ENCODE measurements around the gene HBD.

The HBD gene

GRCh38 chr11:5276697-5277096, 42.4 kb upstream of the HBD start:
- Histone ChIP-seq H3K79me2 (ENCODE audit: insufficient read depth, low read depth) (no peaks in the 10 kb centered on the region), H3K36me3 (ENCODE audit: insufficient read depth) (no peaks in the 10 kb centered on the region), H3K4me3 (IDR thresholded peaks at IDR 0.05; ENCODE audit: insufficient read depth, low read depth, low read length) (no peak overlapping the region), H3K27me3 (ENCODE audit: insufficient read depth, low read depth) (no peaks in the 10 kb centered on the region), H4K20me1 (ENCODE audit: insufficient read depth) (no peaks in the 10 kb centered on the region), H3K9ac (no peak overlapping the region), H3K4me2 (no peak overlapping the region), H3K4me1 (ENCODE audit: low read depth, poor library complexity, severe bottlenecking) (peaks cover 14% of the 10 kb centered on the region), H2AFZ (ENCODE audit: low read depth) (no peak overlapping the region), H3K27ac (no peak overlapping the region)
- TF ChIP-seq, protein P1, sequence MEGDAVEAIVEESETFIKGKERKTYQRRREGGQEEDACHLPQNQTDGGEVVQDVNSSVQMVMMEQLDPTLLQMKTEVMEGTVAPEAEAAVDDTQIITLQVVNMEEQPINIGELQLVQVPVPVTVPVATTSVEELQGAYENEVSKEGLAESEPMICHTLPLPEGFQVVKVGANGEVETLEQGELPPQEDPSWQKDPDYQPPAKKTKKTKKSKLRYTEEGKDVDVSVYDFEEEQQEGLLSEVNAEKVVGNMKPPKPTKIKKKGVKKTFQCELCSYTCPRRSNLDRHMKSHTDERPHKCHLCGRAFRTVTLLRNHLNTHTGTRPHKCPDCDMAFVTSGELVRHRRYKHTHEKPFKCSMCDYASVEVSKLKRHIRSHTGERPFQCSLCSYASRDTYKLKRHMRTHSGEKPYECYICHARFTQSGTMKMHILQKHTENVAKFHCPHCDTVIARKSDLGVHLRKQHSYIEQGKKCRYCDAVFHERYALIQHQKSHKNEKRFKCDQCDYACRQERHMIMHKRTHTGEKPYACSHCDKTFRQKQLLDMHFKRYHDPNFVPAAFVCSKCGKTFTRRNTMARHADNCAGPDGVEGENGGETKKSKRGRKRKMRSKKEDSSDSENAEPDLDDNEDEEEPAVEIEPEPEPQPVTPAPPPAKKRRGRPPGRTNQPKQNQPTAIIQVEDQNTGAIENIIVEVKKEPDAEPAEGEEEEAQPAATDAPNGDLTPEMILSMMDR (conservative IDR thresholded peaks at IDR 0.05; ENCODE audit: low read depth, low read length), result no peak

DNA sequence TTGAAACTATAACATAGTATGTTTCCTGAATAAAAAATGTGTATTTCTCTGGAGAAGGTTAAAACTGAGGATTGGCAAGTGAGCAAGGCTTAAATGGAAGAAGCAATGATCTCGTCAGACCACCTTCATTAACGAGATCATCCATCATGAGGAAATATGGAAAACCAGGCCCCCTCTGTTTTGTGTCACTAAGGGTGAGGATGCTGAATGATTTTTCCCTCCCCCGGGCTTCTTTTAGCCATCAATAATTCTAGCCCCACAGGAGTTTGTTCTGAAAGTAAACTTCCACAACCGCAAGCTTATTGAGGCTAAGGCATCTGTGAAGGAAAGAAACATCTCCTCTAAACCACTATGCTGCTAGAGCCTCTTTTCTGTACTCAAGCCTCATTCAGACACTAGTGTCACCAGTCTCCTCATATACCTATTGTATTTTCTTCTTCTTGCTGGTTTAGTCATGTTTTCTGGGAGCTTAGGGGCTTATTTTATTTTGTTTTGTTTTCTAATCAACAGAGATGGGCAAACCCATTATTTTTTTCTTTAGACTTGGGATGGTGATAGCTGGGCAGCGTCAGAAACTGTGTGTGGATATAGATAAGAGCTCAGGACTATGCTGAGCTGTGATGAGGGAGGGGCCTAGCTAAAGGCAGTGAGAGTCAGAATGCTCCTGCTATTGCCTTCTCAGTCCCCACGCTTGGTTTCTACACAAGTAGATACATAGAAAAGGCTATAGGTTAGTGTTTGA, 41.3 kb upstream of the HBD start:
- peaks cover 7% of the 10 kb centered on the region for H3K4me1 ChIP-seq (ENCODE audit: low read depth, poor library complexity, severe bottlenecking)
- H3K79me2 ChIP-seq (ENCODE audit: insufficient read depth, low read depth), result no peaks in the 10 kb centered on the region
- no peak overlapping the region for H3K9ac ChIP-seq
- no peaks in the 10 kb centered on the region for H3K36me3 ChIP-seq (ENCODE audit: insufficient read depth)
- no peak overlapping the region for H3K27ac ChIP-seq
- TF ChIP-seq, protein P1 (conservative IDR thresholded peaks at IDR 0.05; ENCODE audit: low read depth, low read length), result no peak
- no peak overlapping the region for H3K4me3 ChIP-seq (IDR thresholded peaks at IDR 0.05; ENCODE audit: insufficient read depth, low read depth, low read length)
- H3K4me2 ChIP-seq, result no peak overlapping the region
- H2AFZ ChIP-seq (ENCODE audit: low read depth), result no peak overlapping the region
- H4K20me1 ChIP-seq (ENCODE audit: insufficient read depth), result no peaks in the 10 kb centered on the region
- no peaks in the 10 kb centered on the region for H3K27me3 ChIP-seq (ENCODE audit: insufficient read depth, low read depth)

DNA sequence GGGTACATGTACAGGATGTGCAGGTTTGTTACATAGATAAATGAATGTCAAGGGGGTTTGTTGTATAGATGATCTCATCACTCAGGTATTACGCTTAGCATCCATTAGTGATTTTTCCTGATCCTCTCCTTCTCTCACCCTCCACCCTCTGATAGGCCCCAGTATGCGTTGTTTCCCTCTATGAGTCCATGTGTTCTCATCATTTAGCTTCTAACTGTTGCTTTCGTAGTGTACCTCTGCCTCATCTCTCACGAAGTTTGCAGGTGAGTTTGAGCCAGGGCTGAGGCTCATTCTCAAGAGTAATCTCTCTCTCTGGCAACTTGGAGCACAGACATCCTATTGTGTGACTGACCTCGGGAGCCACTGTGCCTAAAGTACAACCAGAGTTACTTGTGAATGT, 40.1 kb upstream of the HBD start:
- H2AFZ ChIP-seq (ENCODE audit: low read depth), result no peak overlapping the region
- no peak overlapping the region for H3K9ac ChIP-seq
- H3K4me1 ChIP-seq (ENCODE audit: low read depth, poor library complexity, severe bottlenecking), result no peaks in the 10 kb centered on the region
- H3K4me2 ChIP-seq, result no peak overlapping the region
- H4K20me1 ChIP-seq (ENCODE audit: insufficient read depth), result no peaks in the 10 kb centered on the region
- H3K4me3 ChIP-seq (IDR thresholded peaks at IDR 0.05; ENCODE audit: insufficient read depth, low read depth, low read length), result no peak overlapping the region
- TF ChIP-seq, protein P1 (conservative IDR thresholded peaks at IDR 0.05; ENCODE audit: low read depth, low read length), result no peak
- H3K79me2 ChIP-seq (ENCODE audit: insufficient read depth, low read depth), result no peaks in the 10 kb centered on the region
- H3K36me3 ChIP-seq (ENCODE audit: insufficient read depth), result no peaks in the 10 kb centered on the region
- no peak overlapping the region for H3K27ac ChIP-seq
- H3K27me3 ChIP-seq (ENCODE audit: insufficient read depth, low read depth), result no peaks in the 10 kb centered on the region

DNA sequence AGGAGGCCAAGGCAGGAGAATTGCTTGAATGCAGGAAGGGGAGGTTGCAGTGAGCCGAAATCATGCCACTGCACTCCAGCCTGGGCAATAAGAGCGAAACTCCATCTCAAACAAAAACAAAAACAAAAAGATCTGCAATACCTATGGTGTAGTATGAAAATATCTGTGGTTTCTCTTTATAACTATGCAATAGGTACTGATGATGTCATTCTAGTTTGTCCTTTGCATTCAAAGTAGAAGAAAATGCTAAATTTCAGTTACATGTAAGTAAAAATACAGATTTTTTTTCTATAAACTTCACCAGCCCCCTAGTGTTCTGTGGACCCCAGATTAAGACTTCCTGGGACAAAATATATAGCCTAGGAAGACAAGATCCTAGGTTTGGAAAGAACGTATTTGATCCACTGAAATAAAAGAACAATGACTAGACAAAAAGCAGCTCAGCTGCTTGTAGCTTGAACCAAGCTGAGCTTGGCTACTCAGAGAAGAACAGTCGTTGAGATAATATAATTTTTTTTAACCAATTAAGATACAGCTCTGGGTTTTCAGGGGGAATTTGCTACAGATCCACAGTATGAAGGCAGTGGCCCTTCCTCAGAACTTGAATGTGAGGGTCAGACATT, 38.2 kb upstream of the HBD start:
- no peak overlapping the region for H3K9ac ChIP-seq
- H2AFZ ChIP-seq (ENCODE audit: low read depth), result no peak overlapping the region
- H4K20me1 ChIP-seq (ENCODE audit: insufficient read depth), result no peaks in the 10 kb centered on the region
- H3K27me3 ChIP-seq (ENCODE audit: insufficient read depth, low read depth), result no peaks in the 10 kb centered on the region
- H3K36me3 ChIP-seq (ENCODE audit: insufficient read depth), result no peaks in the 10 kb centered on the region
- no peak overlapping the region for H3K4me3 ChIP-seq (IDR thresholded peaks at IDR 0.05; ENCODE audit: insufficient read depth, low read depth, low read length)
- no peaks in the 10 kb centered on the region for H3K79me2 ChIP-seq (ENCODE audit: insufficient read depth, low read depth)
- TF ChIP-seq, protein P1 (conservative IDR thresholded peaks at IDR 0.05; ENCODE audit: low read depth, low read length), result no peak
- H3K4me1 ChIP-seq (ENCODE audit: low read depth, poor library complexity, severe bottlenecking), result no peaks in the 10 kb centered on the region
- no peak overlapping the region for H3K4me2 ChIP-seq
- no peak overlapping the region for H3K27ac ChIP-seq

Measured in KMS-11 (cell line).